GM12878 (cell line): ENCODE data around the gene UBA7. TPM values are rescaled to one million over a fixed set of nuclear protein-coding genes. Genes with fewer than 3 reads are reported as not detected.

Experiments
- BRCA1 ChIP-seq: IDR thresholded peaks from 2 replicates; pipeline ENCODE4 v1.6.1; 2011; ENCODE audit warnings: low read depth, low read length, improper control_type of control experiment
- FOXK2 ChIP-seq: fragments of 450-650 bp; IDR thresholded peaks from 2 replicates; pipeline ENCODE4 v1.6.1; 2017; ENCODE audit warnings: mild to moderate bottlenecking, moderate library complexity
- IRF5 ChIP-seq: fragments of 450-650 bp; IDR thresholded peaks from 2 replicates; pipeline ENCODE4 v1.6.1; 2017; ENCODE audit warnings: borderline replicate concordance
- microRNA-seq: library from miRNA; unstranded; fragments of <30 nt; microRNA quantifications from one replicate; pipeline ENCODE4, GENCODE V29; 2018
- polyA plus RNA-seq, 11 experiments: library from polyadenylated mRNA; depleted of rRNA in 4 of 11; unstranded in 6 of 11; stranded (reverse) in 5 of 11; fragments of >200 nt; fragmentation: Nextera tagmentation in 4 of 11; fragmentation: Illumina TruSeq in 1 of 11; extraction: Ambion mirVana in 4 of 11; extraction: Trizol in 1 of 11; gene quantifications; 1 replicate in 1 of 11; 2 replicates in 10 of 11; pipeline versions ENCODE4 v1.2.1 to v1.2.3, GENCODE V29; 2011 to 2016; ENCODE audit warnings: inconsistent platforms in 2 of 11, missing spikeins in 2 of 11, low read depth in 1 of 11
- small RNA-seq: library from RNA; depleted of rRNA; stranded (forward); fragments of <200 nt; gene quantifications from one replicate; pipeline ENCODE3, GENCODE V24; 2014
- total RNA-seq, 4 experiments: library from RNA; depleted of rRNA in 3 of 4; stranded (reverse); fragments of >200 nt in 3 of 4; fragmentation: Illumina TruSeq in 1 of 4; extraction: Trizol in 1 of 4; gene quantifications; 2 replicates each; pipeline versions ENCODE4 v1.2.1 to v1.2.3, GENCODE V29; 2013 to 2021

UBA7 gene
- total and polyA plus RNA-seq, 10 of the 15 experiments (the other 5 are each of a cell fraction or from before 2014, with no cell fraction given) = 11.8 to 116 (median 46.7) TPM

GRCh38 chr3:49756036-49756435 is 57.7 kb downstream of the UBA7 start (continued):
- TF ChIP-seq IRF5 = no peak
- no peak for TF ChIP-seq BRCA1
- no peak for TF ChIP-seq FOXK2

Small RNA genes lying within 50 kb of the gene (microRNA-seq; reads per million reads assigned to microRNA genes)
- not detected for gene MIR5193

Small RNA genes lying within 50 kb of the gene (small RNA-seq; reads per million reads assigned to genes)
- gene COX6CP14 = not detected
- not detected for gene RN7SL217P

Other genes starting within 250 kb of the UBA7 start
Only the 7 nearest of the 13 such genes appear.
- 39.1 and 44.3 TPM in 2 replicates for gene GMPPB, start 90.0 kb downstream of the UBA7 start, total RNA-seq (2014; rRNA removed)
- gene GMPPB, start 90.0 kb downstream of the UBA7 start, total RNA-seq (2014; rRNA removed; fragmentation: Illumina TruSeq; extraction: Trizol) = 11.3 and 11.7 TPM in 2 replicates
- 45.6 and 46.1 TPM in 2 replicates for gene GMPPB, start 90.0 kb downstream of the UBA7 start, total RNA-seq (2021)
- gene GMPPB, start 90.0 kb downstream of the UBA7 start, polyA plus RNA-seq (2011; rRNA removed) = 5.7 and 13.4 TPM in 2 replicates
- 4.7 and 13.3 TPM in 2 replicates for gene GMPPB, start 90.0 kb downstream of the UBA7 start, polyA plus RNA-seq (2014; fragmentation: Illumina TruSeq; extraction: Trizol)
- gene GMPPB, start 90.0 kb downstream of the UBA7 start, polyA plus RNA-seq (2014; fragmentation: Nextera tagmentation; extraction: Ambion mirVana) = 1 to 10 TPM; 2.3 to 8.7 TPM
- 33.2 and 40.3 TPM in 2 replicates for gene GMPPB, start 90.0 kb downstream of the UBA7 start, polyA plus RNA-seq (2014; rRNA removed)
- 10 to 100 TPM; 73.2 to 99.5 TPM for gene GMPPB, start 90.0 kb downstream of the UBA7 start, polyA plus RNA-seq (2016; fragmentation: Nextera tagmentation; extraction: Ambion mirVana)
- 13.4 and 16.0 TPM in 2 replicates for gene IP6K1, start 27.4 kb downstream of the UBA7 start, total RNA-seq (2014; rRNA removed)
- gene IP6K1, start 27.4 kb downstream of the UBA7 start, total RNA-seq (2014; rRNA removed; fragmentation: Illumina TruSeq; extraction: Trizol) = 9.9 and 10.6 TPM in 2 replicates
- gene IP6K1, start 27.4 kb downstream of the UBA7 start, total RNA-seq (2021) = 28.6 and 29.8 TPM in 2 replicates
- 13.6 and 30.6 TPM in 2 replicates for gene IP6K1, start 27.4 kb downstream of the UBA7 start, polyA plus RNA-seq (2011; rRNA removed)
- 10.0 and 15.1 TPM in 2 replicates for gene IP6K1, start 27.4 kb downstream of the UBA7 start, polyA plus RNA-seq (2014; fragmentation: Illumina TruSeq; extraction: Trizol)
- gene IP6K1, start 27.4 kb downstream of the UBA7 start, polyA plus RNA-seq (2014; fragmentation: Nextera tagmentation; extraction: Ambion mirVana) = 1 to 10 TPM; 1.3 to 2.0 TPM
- 22.9 and 25.0 TPM in 2 replicates for gene IP6K1, start 27.4 kb downstream of the UBA7 start, polyA plus RNA-seq (2014; rRNA removed)
- 10 to 100 TPM; 20.4 to 21.7 TPM for gene IP6K1, start 27.4 kb downstream of the UBA7 start, polyA plus RNA-seq (2016; fragmentation: Nextera tagmentation; extraction: Ambion mirVana)
- not detected in 2 replicates for gene CDHR4, start 14.1 kb downstream of the UBA7 start, total RNA-seq (2014; rRNA removed)
- gene CDHR4, start 14.1 kb downstream of the UBA7 start, total RNA-seq (2014; rRNA removed; fragmentation: Illumina TruSeq; extraction: Trizol) = not detected in 2 replicates
- not detected in 2 replicates for gene CDHR4, start 14.1 kb downstream of the UBA7 start, total RNA-seq (2021)
- not detected in 2 replicates for gene CDHR4, start 14.1 kb downstream of the UBA7 start, polyA plus RNA-seq (2011; rRNA removed)
- gene CDHR4, start 14.1 kb downstream of the UBA7 start, polyA plus RNA-seq (2014; fragmentation: Illumina TruSeq; extraction: Trizol) = not detected in 2 replicates
- not detected for gene CDHR4, start 14.1 kb downstream of the UBA7 start, polyA plus RNA-seq (2014; fragmentation: Nextera tagmentation; extraction: Ambion mirVana)
- not detected in 2 replicates for gene CDHR4, start 14.1 kb downstream of the UBA7 start, polyA plus RNA-seq (2014; rRNA removed)
- gene CDHR4, start 14.1 kb downstream of the UBA7 start, polyA plus RNA-seq (2016; fragmentation: Nextera tagmentation; extraction: Ambion mirVana) = not detected
- gene INKA1, start 10.7 kb downstream of the UBA7 start, total RNA-seq (2014; rRNA removed) = 9.3 and 11.9 TPM in 2 replicates
- 3.8 and 4.2 TPM in 2 replicates for gene INKA1, start 10.7 kb downstream of the UBA7 start, total RNA-seq (2014; rRNA removed; fragmentation: Illumina TruSeq; extraction: Trizol)
- 6.0 and 9.2 TPM in 2 replicates for gene INKA1, start 10.7 kb downstream of the UBA7 start, total RNA-seq (2021)
- 0.94 and 1.6 TPM in 2 replicates for gene INKA1, start 10.7 kb downstream of the UBA7 start, polyA plus RNA-seq (2011; rRNA removed)
- gene INKA1, start 10.7 kb downstream of the UBA7 start, polyA plus RNA-seq (2014; fragmentation: Illumina TruSeq; extraction: Trizol) = 2.1 TPM in 1 of 2 replicates, not detected in the other
- 1 to 10 TPM in 1 of 2 experiments, under 1 TPM in 1; 0.32 to 1.4 TPM for gene INKA1, start 10.7 kb downstream of the UBA7 start, polyA plus RNA-seq (2014; fragmentation: Nextera tagmentation; extraction: Ambion mirVana)
- gene INKA1, start 10.7 kb downstream of the UBA7 start, polyA plus RNA-seq (2014; rRNA removed) = 10.2 and 10.5 TPM in 2 replicates
- 1 to 10 TPM; 9.0 to 9.9 TPM for gene INKA1, start 10.7 kb downstream of the UBA7 start, polyA plus RNA-seq (2016; fragmentation: Nextera tagmentation; extraction: Ambion mirVana)
- 20.9 and 21.1 TPM in 2 replicates for gene TRAIP, start 42.6 kb upstream of the UBA7 start, total RNA-seq (2014; rRNA removed)
- 14.7 and 15.9 TPM in 2 replicates for gene TRAIP, start 42.6 kb upstream of the UBA7 start, total RNA-seq (2014; rRNA removed; fragmentation: Illumina TruSeq; extraction: Trizol)
- gene TRAIP, start 42.6 kb upstream of the UBA7 start, total RNA-seq (2021) = 19.5 and 23.7 TPM in 2 replicates
- 12.5 and 18.6 TPM in 2 replicates for gene TRAIP, start 42.6 kb upstream of the UBA7 start, polyA plus RNA-seq (2011; rRNA removed)
- gene TRAIP, start 42.6 kb upstream of the UBA7 start, polyA plus RNA-seq (2014; fragmentation: Illumina TruSeq; extraction: Trizol) = 17.9 and 22.1 TPM in 2 replicates
- 10 to 100 TPM; 33.6 to 37.0 TPM for gene TRAIP, start 42.6 kb upstream of the UBA7 start, polyA plus RNA-seq (2014; fragmentation: Nextera tagmentation; extraction: Ambion mirVana)
- 22.4 and 25.1 TPM in 2 replicates for gene TRAIP, start 42.6 kb upstream of the UBA7 start, polyA plus RNA-seq (2014; rRNA removed)
- 10 to 100 TPM; 26.8 to 31.2 TPM for gene TRAIP, start 42.6 kb upstream of the UBA7 start, polyA plus RNA-seq (2016; fragmentation: Nextera tagmentation; extraction: Ambion mirVana)
- not detected in 2 replicates for gene CAMKV, start 56.0 kb upstream of the UBA7 start, total RNA-seq (2014; rRNA removed)
- not detected in 2 replicates for gene CAMKV, start 56.0 kb upstream of the UBA7 start, total RNA-seq (2014; rRNA removed; fragmentation: Illumina TruSeq; extraction: Trizol)
- 0.16 TPM in 1 of 2 replicates, not detected in the other for gene CAMKV, start 56.0 kb upstream of the UBA7 start, total RNA-seq (2021)
- 0.13 TPM in 1 of 2 replicates, not detected in the other for gene CAMKV, start 56.0 kb upstream of the UBA7 start, polyA plus RNA-seq (2011; rRNA removed)
- gene CAMKV, start 56.0 kb upstream of the UBA7 start, polyA plus RNA-seq (2014; fragmentation: Illumina TruSeq; extraction: Trizol) = not detected in 2 replicates
- not detected for gene CAMKV, start 56.0 kb upstream of the UBA7 start, polyA plus RNA-seq (2014; fragmentation: Nextera tagmentation; extraction: Ambion mirVana)
- gene CAMKV, start 56.0 kb upstream of the UBA7 start, polyA plus RNA-seq (2014; rRNA removed) = 0.05 TPM in 1 of 2 replicates, not detected in the other
- under 1 TPM; 0.06 to 0.20 TPM for gene CAMKV, start 56.0 kb upstream of the UBA7 start, polyA plus RNA-seq (2016; fragmentation: Nextera tagmentation; extraction: Ambion mirVana)
- 1.1 and 1.3 TPM in 2 replicates for gene MST1R, start 89.9 kb upstream of the UBA7 start, total RNA-seq (2014; rRNA removed)
- gene MST1R, start 89.9 kb upstream of the UBA7 start, total RNA-seq (2014; rRNA removed; fragmentation: Illumina TruSeq; extraction: Trizol) = 0.40 and 1.7 TPM in 2 replicates
- gene MST1R, start 89.9 kb upstream of the UBA7 start, total RNA-seq (2021) = 2.3 and 3.0 TPM in 2 replicates
- gene MST1R, start 89.9 kb upstream of the UBA7 start, polyA plus RNA-seq (2011; rRNA removed) = 1.8 and 5.1 TPM in 2 replicates
- gene MST1R, start 89.9 kb upstream of the UBA7 start, polyA plus RNA-seq (2014; fragmentation: Illumina TruSeq; extraction: Trizol) = 0.35 and 1.1 TPM in 2 replicates
- gene MST1R, start 89.9 kb upstream of the UBA7 start, polyA plus RNA-seq (2014; fragmentation: Nextera tagmentation; extraction: Ambion mirVana) = 1 to 10 TPM in 1 of 2 experiments, under 1 TPM in 1; 0.68 to 1.2 TPM
- 4.5 and 5.6 TPM in 2 replicates for gene MST1R, start 89.9 kb upstream of the UBA7 start, polyA plus RNA-seq (2014; rRNA removed)
- gene MST1R, start 89.9 kb upstream of the UBA7 start, polyA plus RNA-seq (2016; fragmentation: Nextera tagmentation; extraction: Ambion mirVana) = 1 to 10 TPM; 1.3 to 2.2 TPM